ENCODE data around the gene NSUN6.

NSUN6 gene

GRCh38 chr10:18685555-18685954 is 34.2 kb upstream of the NSUN6 start:
- no peak overlapping the region for H3K27ac ChIP-seq (ENCODE audit: low read depth, low read length)
- H3F3A ChIP-seq (ENCODE audit: insufficient read depth): 0 out of 2 replicates have a peak, but pooled peaks cover 3% of the 10 kb centered on the region
- H3K79me2 ChIP-seq (ENCODE audit: insufficient read depth, low read length): no peaks in the 10 kb centered on the region
- no peaks in the 10 kb centered on the region for H3K9me2 ChIP-seq (replicated peaks; ENCODE audit: insufficient read depth, low read length)
- H3K9ac ChIP-seq (ENCODE audit: low read length): no peak overlapping the region
- H3K4me3 ChIP-seq (ENCODE audit: insufficient read depth, low read length, poor library complexity, severe bottlenecking): no peak overlapping the region
- no peak overlapping the region for H2AFZ ChIP-seq (ENCODE audit: low read depth, low read length, severe bottlenecking)
- no peaks in the 10 kb centered on the region for H3K9me3 ChIP-seq (ENCODE audit: insufficient read depth, low read length)
- H3K36me3 ChIP-seq (ENCODE audit: low read length): no peaks in the 10 kb centered on the region
- TF ChIP-seq CTCF (IDR thresholded peaks at IDR 0.05; ENCODE audit: insufficient read depth, low read length, poor library complexity, severe bottlenecking): no peak
- no peak overlapping the region for H3K4me2 ChIP-seq (ENCODE audit: low read depth, low read length, poor library complexity, severe bottlenecking)
- H3K27me3 ChIP-seq (ENCODE audit: low read length): no peaks in the 10 kb centered on the region
- H4K20me1 ChIP-seq (ENCODE audit: low read depth, low read length): 0 out of 2 replicates have a peak, but pooled peaks cover 5% of the 10 kb centered on the region

- Histone ChIP-seq H3K4me3 (ENCODE audit: insufficient read depth, low read length, poor library complexity, severe bottlenecking) (no peak overlapping the region), H3K79me2 (ENCODE audit: insufficient read depth, low read length) (no peaks in the 10 kb centered on the region), H3K9ac (ENCODE audit: low read length) (no peak overlapping the region), H3K27ac (ENCODE audit: low read depth, low read length) (no peak overlapping the region), H3K36me3 (ENCODE audit: low read length) (no peaks in the 10 kb centered on the region), H3K4me2 (ENCODE audit: low read depth, low read length, poor library complexity, severe bottlenecking) (no peak overlapping the region), H4K20me1 (ENCODE audit: low read depth, low read length) (0 out of 2 replicates have a peak, but pooled peaks cover 6% of the 10 kb centered on the region), H2AFZ (ENCODE audit: low read depth, low read length, severe bottlenecking) (no peak overlapping the region), H3K9me2 (replicated peaks; ENCODE audit: insufficient read depth, low read length) (no peaks in the 10 kb centered on the region), H3K27me3 (ENCODE audit: low read length) (no peaks in the 10 kb centered on the region), H3K9me3 (ENCODE audit: insufficient read depth, low read length) (no peaks in the 10 kb centered on the region), H3F3A (ENCODE audit: insufficient read depth) (0 out of 2 replicates have a peak, but pooled peaks cover 7% of the 10 kb centered on the region)
- TF ChIP-seq CTCF (IDR thresholded peaks at IDR 0.05; ENCODE audit: insufficient read depth, low read length, poor library complexity, severe bottlenecking) (no peak), EZH2phosphoT487 (conservative IDR thresholded peaks at IDR 0.05; ENCODE audit: low read length) (no peak)
These were observed 33.6 kb upstream of the NSUN6 start for GRCh38 chr10:18684953-18685352.

- H3K79me2 ChIP-seq (ENCODE audit: insufficient read depth, low read length): no peaks in the 10 kb centered on the region
- no peaks in the 10 kb centered on the region for H3K27me3 ChIP-seq (ENCODE audit: low read length)
- no peak overlapping the region for H3K9ac ChIP-seq (ENCODE audit: low read length)
- H3K4me2 ChIP-seq (ENCODE audit: low read depth, low read length, poor library complexity, severe bottlenecking): no peak overlapping the region
- 0 out of 2 replicates have a peak, but pooled peaks cover 6% of the 10 kb centered on the region for H4K20me1 ChIP-seq (ENCODE audit: low read depth, low read length)
- H3K27ac ChIP-seq (ENCODE audit: low read depth, low read length): no peak overlapping the region
- no peaks in the 10 kb centered on the region for H3K36me3 ChIP-seq (ENCODE audit: low read length)
- no peaks in the 10 kb centered on the region for H3K9me2 ChIP-seq (replicated peaks; ENCODE audit: insufficient read depth, low read length)
- H3K4me3 ChIP-seq (ENCODE audit: insufficient read depth, low read length, poor library complexity, severe bottlenecking): no peak overlapping the region
- TF ChIP-seq EZH2phosphoT487 (conservative IDR thresholded peaks at IDR 0.05; ENCODE audit: low read length) (no peak), CTCF (IDR thresholded peaks at IDR 0.05; ENCODE audit: insufficient read depth, low read length, poor library complexity, severe bottlenecking) (no peak)
- 0 out of 2 replicates have a peak, but pooled peaks cover 7% of the 10 kb centered on the region for H3F3A ChIP-seq (ENCODE audit: insufficient read depth)
- H2AFZ ChIP-seq (ENCODE audit: low read depth, low read length, severe bottlenecking): no peak overlapping the region
- H3K9me3 ChIP-seq (ENCODE audit: insufficient read depth, low read length): no peaks in the 10 kb centered on the region
These were observed 33.0 kb upstream of the NSUN6 start for GRCh38 chr10:18684416-18684815.

Data from SU-DHL-6 (cell line).